Subcutaneous abdominal adipose tissue (tissue), 5 donors: Measurements from ENCODE around the gene MANBA.

Source experiments
- H3K27ac ChIP-seq: one replicate; pipeline ENCODE4 v1.7.0; 2013; ENCODE audit warnings: low read depth, mild to moderate bottlenecking, inconsistent platforms, low read length, moderate library complexity
- H3K27me3 ChIP-seq, 5 donors: one replicate each; pipeline ENCODE4 v1.7.0; 2013; ENCODE audit warnings: low read length in 5 of 5, inconsistent platforms in 1 of 5; ENCODE audit not compliant: control insufficient read depth in 5 of 5, insufficient read depth in 4 of 5
- H3K36me3 ChIP-seq, 5 donors: one replicate each; pipeline ENCODE4 v1.7.0; 2013; ENCODE audit warnings: low read length in 5 of 5; ENCODE audit not compliant: control insufficient read depth in 5 of 5, insufficient read depth in 5 of 5
- H3K4me1 ChIP-seq, 5 donors: one replicate each; pipeline ENCODE4 v1.7.0; 2013; ENCODE audit warnings: low read length in 5 of 5, mild to moderate bottlenecking in 3 of 5, moderate library complexity in 1 of 5; ENCODE audit not compliant: control insufficient read depth in 5 of 5, insufficient read depth in 5 of 5
- H3K4me3 ChIP-seq, 5 donors: one replicate each; pipeline ENCODE4 v1.7.0; 2013; ENCODE audit warnings: low read length in 5 of 5, low read depth in 1 of 5
- H3K9ac ChIP-seq, 5 donors: one replicate each; pipeline ENCODE4 v1.7.0; 2013; ENCODE audit warnings: low read length in 5 of 5, mild to moderate bottlenecking in 4 of 5, moderate library complexity in 3 of 5
- H3K9me3 ChIP-seq, 5 donors: one replicate each; pipeline ENCODE4 v1.7.0; 2013; ENCODE audit warnings: low read length in 5 of 5; ENCODE audit not compliant: control insufficient read depth in 5 of 5
- donor health status: healthy.
- donor health status: healthy.
- donor health status: healthy.
- donor health status: healthy.
- donor health status: healthy.

The MANBA gene

GRCh38 chr4:102604222-102604940 is 156.4 kb downstream of the MANBA start:
- Histone ChIP-seq H3K27me3 (no peaks in the 10 kb centered on the region), H3K9me3 (no peaks in the 10 kb centered on the region), H3K4me3 (no peak overlapping the region), H3K27ac (no peak overlapping the region), H3K36me3 (peaks cover 49 to 88% (median 65%) of the 10 kb centered on the region in 5 donors), H3K4me1 (no peaks in the 10 kb centered on the region), H3K9ac (no peak overlapping the region)

- Histone ChIP-seq H3K4me1 (no peaks in the 10 kb centered on the region), H3K9me3 (no peaks in the 10 kb centered on the region), H3K9ac (no peak overlapping the region), H3K36me3 (peaks cover 58 to 87% (median 68%) of the 10 kb centered on the region in 5 donors), H3K4me3 (no peak overlapping the region), H3K27ac (no peak overlapping the region), H3K27me3 (no peaks in the 10 kb centered on the region)
Measured at GRCh38 chr4:102601586-102602227, 159.1 kb downstream of the MANBA start.

GRCh38 chr4:102600689-102601088 is 160.1 kb downstream of the MANBA start:
- no peak overlapping the region for H3K9ac ChIP-seq
- H3K27me3 ChIP-seq: no peaks in the 10 kb centered on the region
- H3K27ac ChIP-seq: no peak overlapping the region
- no peaks in the 10 kb centered on the region for H3K4me1 ChIP-seq
- H3K4me3 ChIP-seq: no peak overlapping the region
- peaks cover 61 to 88% (median 70%) of the 10 kb centered on the region in 5 donors for H3K36me3 ChIP-seq
- H3K9me3 ChIP-seq: no peaks in the 10 kb centered on the region

- no peak overlapping the region for H3K9ac ChIP-seq
Measured at GRCh38 chr4:102599886-102600285, 160.9 kb downstream of the MANBA start.

GRCh38 chr4:102599455-102599854 is 161.3 kb downstream of the MANBA start:
- Histone ChIP-seq H3K9me3 (no peaks in the 10 kb centered on the region), H3K4me3 (no peak overlapping the region), H3K27me3 (no peaks in the 10 kb centered on the region), H3K9ac (no peak overlapping the region), H3K4me1 (no peaks in the 10 kb centered on the region), H3K36me3 (peaks cover 67 to 87% (median 76%) of the 10 kb centered on the region in 5 donors), H3K27ac (no peak overlapping the region)

More at GRCh38 chr4:102599886-102600285, 160.9 kb downstream of the MANBA start:
- Histone ChIP-seq H3K4me1 (no peaks in the 10 kb centered on the region), H3K27me3 (no peaks in the 10 kb centered on the region), H3K4me3 (no peak overlapping the region), H3K27ac (no peak overlapping the region), H3K9me3 (no peaks in the 10 kb centered on the region), H3K36me3 (peaks cover 66 to 85% (median 75%) of the 10 kb centered on the region in 5 donors)

GRCh38 chr4:102598762-102599374 is 161.9 kb downstream of the MANBA start:
- H3K36me3 ChIP-seq: peaks cover 66 to 83% (median 71%) of the 10 kb centered on the region in 5 donors
- no peak overlapping the region for H3K9ac ChIP-seq
- no peaks in the 10 kb centered on the region for H3K9me3 ChIP-seq
- no peak overlapping the region for H3K27ac ChIP-seq
- H3K27me3 ChIP-seq: no peaks in the 10 kb centered on the region
- H3K4me3 ChIP-seq: no peak overlapping the region
- no peaks in the 10 kb centered on the region for H3K4me1 ChIP-seq

- H3K27me3 ChIP-seq: no peaks in the 10 kb centered on the region
- H3K9me3 ChIP-seq: no peaks in the 10 kb centered on the region
- no peaks in the 10 kb centered on the region for H3K4me1 ChIP-seq
- peaks cover 63 to 78% (median 68%) of the 10 kb centered on the region in 5 donors for H3K36me3 ChIP-seq
- no peak overlapping the region for H3K4me3 ChIP-seq
- H3K27ac ChIP-seq: no peak overlapping the region
- H3K9ac ChIP-seq: no peak overlapping the region
Measured at GRCh38 chr4:102598086-102598761, 162.5 kb downstream of the MANBA start.

GRCh38 chr4:102596532-102596931 is 164.2 kb downstream of the MANBA start:
- Histone ChIP-seq H3K4me3 (no peak overlapping the region), H3K4me1 (no peaks in the 10 kb centered on the region), H3K27me3 (no peaks in the 10 kb centered on the region), H3K9ac (no peak overlapping the region), H3K27ac (no peak overlapping the region), H3K9me3 (no peaks in the 10 kb centered on the region), H3K36me3 (peaks cover 57 to 72% (median 66%) of the 10 kb centered on the region in 5 donors)

- Histone ChIP-seq H3K4me1 (no peaks in the 10 kb centered on the region), H3K36me3 (peaks cover 39 to 65% (median 54%) of the 10 kb centered on the region in 5 donors), H3K9ac (no peak overlapping the region), H3K27me3 (no peaks in the 10 kb centered on the region), H3K9me3 (no peaks in the 10 kb centered on the region), H3K27ac (no peak overlapping the region), H3K4me3 (no peak overlapping the region)
Measured at GRCh38 chr4:102594000-102594399, 166.8 kb downstream of the MANBA start.
